ENCODE data around the gene MAP1LC3B. TPM values are rescaled to one million over a fixed set of nuclear protein-coding genes. Genes with fewer than 3 reads are reported as not detected.
A peak's percentile ranks its signal among the peaks of the same experiment; 100 is the strongest.

The MAP1LC3B gene
- total and polyA plus RNA-seq, 8 donors, result 47.7 to 75.9 (median 52.5) TPM

DNA sequence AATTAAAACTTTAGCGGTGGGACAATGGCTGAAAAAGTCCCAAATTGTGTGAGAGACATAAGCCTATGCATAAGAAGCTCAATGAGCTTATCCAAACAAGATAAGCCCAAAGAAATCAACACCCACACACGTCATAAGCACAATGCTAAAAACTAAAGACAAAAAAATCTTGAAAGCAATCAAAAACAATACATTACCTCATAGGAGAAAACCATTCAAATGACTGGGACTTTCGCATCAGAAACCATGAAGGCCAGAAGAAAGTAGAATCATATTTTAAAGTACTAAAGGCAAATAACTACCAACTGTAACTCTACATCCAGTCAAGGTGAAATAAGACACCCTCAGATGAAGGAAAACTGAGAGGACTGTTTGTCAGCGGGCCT lies 50.4 kb downstream of the MAP1LC3B start:
- Histone ChIP-seq H3K9me3 (no peaks in the 10 kb centered on the region), H3K27ac (no peak overlapping the region), H3K27me3 (no peaks in the 10 kb centered on the region), H3K4me3 (no peak overlapping the region), H3K4me1 (peaks cover 0 to 8% of the 10 kb centered on the region in 2 donors), H3K36me3 (peaks cover 0 to 25% of the 10 kb centered on the region in 2 donors)
- DNase-seq, result no peak
- intact Hi-C loops (cut with DNase I), result no loop called here
- ATAC-seq, result no peak
- TF ChIP-seq, protein P1, sequence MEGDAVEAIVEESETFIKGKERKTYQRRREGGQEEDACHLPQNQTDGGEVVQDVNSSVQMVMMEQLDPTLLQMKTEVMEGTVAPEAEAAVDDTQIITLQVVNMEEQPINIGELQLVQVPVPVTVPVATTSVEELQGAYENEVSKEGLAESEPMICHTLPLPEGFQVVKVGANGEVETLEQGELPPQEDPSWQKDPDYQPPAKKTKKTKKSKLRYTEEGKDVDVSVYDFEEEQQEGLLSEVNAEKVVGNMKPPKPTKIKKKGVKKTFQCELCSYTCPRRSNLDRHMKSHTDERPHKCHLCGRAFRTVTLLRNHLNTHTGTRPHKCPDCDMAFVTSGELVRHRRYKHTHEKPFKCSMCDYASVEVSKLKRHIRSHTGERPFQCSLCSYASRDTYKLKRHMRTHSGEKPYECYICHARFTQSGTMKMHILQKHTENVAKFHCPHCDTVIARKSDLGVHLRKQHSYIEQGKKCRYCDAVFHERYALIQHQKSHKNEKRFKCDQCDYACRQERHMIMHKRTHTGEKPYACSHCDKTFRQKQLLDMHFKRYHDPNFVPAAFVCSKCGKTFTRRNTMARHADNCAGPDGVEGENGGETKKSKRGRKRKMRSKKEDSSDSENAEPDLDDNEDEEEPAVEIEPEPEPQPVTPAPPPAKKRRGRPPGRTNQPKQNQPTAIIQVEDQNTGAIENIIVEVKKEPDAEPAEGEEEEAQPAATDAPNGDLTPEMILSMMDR (IDR thresholded peaks at IDR 0.05), result no peak

DNA sequence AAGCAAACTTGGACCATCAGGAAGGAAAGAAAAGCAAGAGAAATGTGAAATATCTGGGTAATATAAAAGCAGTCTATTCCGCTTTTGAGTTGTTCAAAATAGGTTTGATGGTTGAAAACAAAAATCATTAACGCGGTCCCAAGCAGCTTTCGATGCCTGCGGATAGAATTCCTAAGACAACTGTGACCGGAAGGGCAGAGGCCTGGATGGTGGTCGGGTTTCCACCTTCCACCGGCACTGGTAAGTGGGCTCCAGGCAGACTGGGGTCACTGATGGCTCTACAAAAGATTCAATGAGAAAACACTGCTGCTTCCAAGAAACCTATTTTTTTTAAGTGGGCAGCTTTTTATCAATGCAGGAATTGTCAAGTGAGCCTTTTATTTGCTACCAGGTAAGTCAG lies 50.9 kb downstream of the MAP1LC3B start:
- H3K4me3 ChIP-seq, result no peak overlapping the region
- intact Hi-C loops (cut with DNase I), result no loop called here
- DNase-seq (peak in 1 of 4 donors; percentile 5), ATAC-seq (no peak)
- TF ChIP-seq, protein P1 (IDR thresholded peaks at IDR 0.05), result no peak
- H3K36me3 ChIP-seq, result peaks cover 0 to 30% of the 10 kb centered on the region in 2 donors
- no peak overlapping the region for H3K27ac ChIP-seq
- peaks cover 0 to 8% of the 10 kb centered on the region in 2 donors for H3K4me1 ChIP-seq
- H3K9me3 ChIP-seq, result no peaks in the 10 kb centered on the region
- no peaks in the 10 kb centered on the region for H3K27me3 ChIP-seq

DNA sequence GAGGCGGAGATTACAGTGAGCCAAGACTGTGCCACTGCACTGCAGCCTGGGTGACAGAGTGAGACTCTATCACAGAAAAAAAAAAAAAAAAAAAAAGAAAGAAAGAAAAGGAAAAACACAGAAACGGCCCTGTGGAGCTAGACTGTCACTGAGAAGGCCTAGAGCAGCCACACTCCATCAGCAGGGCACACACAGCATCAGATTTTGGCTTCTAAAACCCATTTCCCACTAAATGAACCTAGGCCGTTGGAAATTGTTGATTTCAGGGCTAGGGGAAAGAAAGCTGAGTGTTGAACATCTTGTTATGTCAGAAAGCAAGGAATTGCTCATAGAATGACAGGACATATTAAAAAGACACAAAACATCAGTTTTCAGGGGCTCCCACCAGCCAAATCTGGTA lies 51.8 kb downstream of the MAP1LC3B start:
- no peaks in the 10 kb centered on the region for H3K9me3 ChIP-seq
- intact Hi-C loops (cut with DNase I), result no loop called here
- H3K4me1 ChIP-seq, result peaks cover 0 to under 1% of the 10 kb centered on the region in 2 donors
- H3K36me3 ChIP-seq, result peaks cover 0 to 39% of the 10 kb centered on the region in 2 donors
- ATAC-seq, result no peak
- no peak overlapping the region for H3K4me3 ChIP-seq
- H3K27me3 ChIP-seq, result no peaks in the 10 kb centered on the region
- DNase-seq, result peak in 1 of 4 donors; percentile 6
- no peak overlapping the region for H3K27ac ChIP-seq
- TF ChIP-seq, protein P1 (IDR thresholded peaks at IDR 0.05), result no peak

DNA sequence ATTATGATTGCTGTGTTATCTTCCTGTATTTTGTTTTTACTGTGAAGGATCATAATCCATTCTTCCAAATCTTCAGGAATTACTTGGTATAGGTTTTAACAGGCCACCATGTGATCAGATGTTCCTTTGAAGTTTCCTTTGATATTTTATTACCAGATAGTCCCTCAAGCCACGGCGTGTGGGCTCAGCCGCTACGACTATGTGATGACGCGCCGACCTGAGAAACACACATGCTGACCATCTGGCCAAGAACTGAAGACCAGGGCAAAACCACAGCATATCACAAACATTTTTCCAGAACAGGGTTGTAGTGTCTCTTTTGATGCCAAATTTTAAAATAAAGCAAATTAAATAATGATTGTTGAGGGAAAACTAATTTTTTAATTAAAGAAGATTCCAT lies 53.4 kb downstream of the MAP1LC3B start:
- ATAC-seq, result no peak
- intact Hi-C loops (cut with DNase I), result no loop called here

DNA sequence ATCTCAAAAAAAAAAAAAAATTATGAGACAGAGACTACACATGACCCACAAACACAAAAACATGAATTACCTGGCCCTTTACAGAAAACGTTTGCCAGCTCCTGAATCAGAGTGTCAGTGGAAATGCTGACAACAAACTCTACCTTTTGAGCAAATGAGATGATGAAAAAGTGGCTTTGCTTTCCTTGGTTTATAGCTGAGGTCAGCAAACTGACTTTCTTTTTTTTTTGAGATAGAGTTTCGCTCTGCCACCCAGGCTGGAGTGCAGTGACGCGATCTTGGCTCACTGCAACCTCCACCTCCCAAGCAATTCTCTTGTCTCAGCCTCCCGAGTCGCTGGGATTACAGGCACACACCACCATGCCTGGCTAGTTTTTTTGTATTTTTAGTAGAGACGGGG lies 54.3 kb downstream of the MAP1LC3B start:
- Histone ChIP-seq H3K27ac (no peak overlapping the region), H3K36me3 (peaks cover 0 to 41% of the 10 kb centered on the region in 2 donors), H3K4me3 (no peak overlapping the region), H3K27me3 (no peaks in the 10 kb centered on the region), H3K9me3 (no peaks in the 10 kb centered on the region), H3K4me1 (no peaks in the 10 kb centered on the region)
- TF ChIP-seq, protein P1 (IDR thresholded peaks at IDR 0.05), result no peak
- ATAC-seq, result no peak
- intact Hi-C loops (cut with DNase I), result no loop called here
- DNase-seq, result no peak

More for the DNA sequence above, 53.4 kb downstream of the MAP1LC3B start:
- TF ChIP-seq, protein P1 (IDR thresholded peaks at IDR 0.05), result no peak
- no peaks in the 10 kb centered on the region for H3K4me1 ChIP-seq
- H3K4me3 ChIP-seq, result no peak overlapping the region
- no peak overlapping the region for H3K27ac ChIP-seq
- DNase-seq, result no peak
- H3K9me3 ChIP-seq, result no peaks in the 10 kb centered on the region
- peaks cover 0 to 41% of the 10 kb centered on the region in 2 donors for H3K36me3 ChIP-seq
- H3K27me3 ChIP-seq, result no peaks in the 10 kb centered on the region
